Ovary (tissue), 3 donors: ENCODE results near the gene RPS2.

ENCODE experiments used
- CTCF ChIP-seq, 3 donors: fragments of 450-650 bp in 2 of 3; fragments of 200-600 bp in 1 of 3; IDR thresholded peaks; one replicate each; pipeline versions ENCODE4 v1.5.1 to v1.8.0; 2016 to 2022; ENCODE audit warnings: antibody characterized with exemption in 3 of 3, mild to moderate bottlenecking in 1 of 3
- EP300 ChIP-seq: sonication (generic); formaldehyde crosslinking; IDR thresholded peaks from one replicate; pipeline ENCODE4 v1.6.1; 2017; ENCODE audit warnings: antibody characterized with exemption
- POLR2A ChIP-seq: fragments of 450-650 bp; IDR thresholded peaks from one replicate; pipeline ENCODE4 v1.6.1; 2017; ENCODE audit warnings: antibody characterized with exemption, mild to moderate bottlenecking, moderate library complexity
- donor health status: DM: no; HTN: no; CAD: no.

- TF ChIP-seq POLR2A (no peak), CTCF (IDR thresholded peaks at IDR 0.05) (no peak), EP300 (no peak)
These were observed 26.9 kb upstream of the RPS2 start for GRCh38 chr16:1991588-1991947.
